Karpas-422 (cell line): ENCODE results near the gene ASXL1. TPM values are rescaled to one million over a fixed set of nuclear protein-coding genes. Genes with fewer than 3 reads are reported as not detected.

ENCODE experiments used
- DNase-seq: peaks from one replicate; pipeline ENCODE4 v3.0.0-alpha.2; 2015
- H2AFZ ChIP-seq: fragments of 200-600 bp; sonication (generic); 2 replicates; pipeline ENCODE4 v1.6.1; 2014; ENCODE audit warnings: antibody characterized with exemption, low read length, mixed read lengths
- H3K27ac ChIP-seq: fragments of 200-600 bp; sonication (generic); 2 replicates; pipeline ENCODE4 v1.5.1; 2014; ENCODE audit warnings: mild to moderate bottlenecking, low read length, moderate library complexity
- H3K27me3 ChIP-seq: fragments of 200-600 bp; sonication (generic); 2 replicates; pipeline ENCODE4 v1.6.1; 2014; ENCODE audit warnings: low read length, mixed read lengths
- H3K36me3 ChIP-seq: fragments of 200-600 bp; sonication (generic); 2 replicates; pipeline ENCODE4 v1.6.1; 2014; ENCODE audit warnings: low read length, mixed read lengths; ENCODE audit not compliant: insufficient read depth
- H3K4me1 ChIP-seq: fragments of 200-600 bp; sonication (generic); 2 replicates; pipeline ENCODE4 v1.6.1; 2014; ENCODE audit warnings: mild to moderate bottlenecking, low read length, mixed read lengths
- H3K4me2 ChIP-seq: fragments of 200-600 bp; sonication (generic); 2 replicates; pipeline ENCODE4 v1.6.1; 2014; ENCODE audit warnings: low read length, low read depth, mild to moderate bottlenecking; ENCODE audit not compliant: poor library complexity, severe bottlenecking
- H3K4me3 ChIP-seq: fragments of 200-600 bp; sonication (generic); 2 replicates; pipeline ENCODE4 v1.5.1; 2014; ENCODE audit warnings: mild to moderate bottlenecking, antibody characterized with exemption, low read length, mixed read lengths
- H3K79me2 ChIP-seq: fragments of 200-600 bp; sonication (generic); 2 replicates; pipeline ENCODE4 v1.6.1; 2014; ENCODE audit warnings: mild to moderate bottlenecking, low read length, mixed read lengths
- H3K9ac ChIP-seq: fragments of 200-600 bp; sonication (generic); 2 replicates; pipeline ENCODE4 v1.6.0; 2014; ENCODE audit warnings: low read length
- H3K9me2 ChIP-seq: fragments of 200-600 bp; sonication (generic), shearing (Covaris generic); replicated peaks from 2 replicates; pipeline ENCODE4 v1.6.0; 2014; ENCODE audit warnings: mild to moderate bottlenecking, low read length, moderate library complexity; ENCODE audit not compliant: insufficient read depth
- H3K9me3 ChIP-seq: fragments of 300-700, 200-600 bp; sonication (generic); 2 replicates; pipeline ENCODE4 v1.6.1; 2014; ENCODE audit warnings: low read length, mixed read lengths
- H4K20me1 ChIP-seq: fragments of 200-600 bp; sonication (generic); 2 replicates; pipeline ENCODE4 v1.6.1; 2014; ENCODE audit warnings: mild to moderate bottlenecking, antibody characterized with exemption, low read length, low read depth; ENCODE audit not compliant: insufficient read depth
- total RNA-seq: library from RNA; depleted of rRNA; stranded (reverse); fragments of >200 nt; shearing (Covaris generic); gene quantifications from 2 replicates; pipeline ENCODE4 v1.2.3, GENCODE V29; 2014; ENCODE audit warnings: low replicate concordance

ASXL1 gene
- total RNA-seq, 1 experiment from 2014 or later = 39.9 TPM

- no peaks in the 10 kb centered on the region for H3K36me3 ChIP-seq
- H3K27me3 ChIP-seq = no peaks in the 10 kb centered on the region
- peaks cover 4% of the 10 kb centered on the region for H3K4me1 ChIP-seq
- no peaks in the 10 kb centered on the region for H4K20me1 ChIP-seq
- no peak for DNase-seq
- no peaks in the 10 kb centered on the region for H3K9me2 ChIP-seq
- H3K9me3 ChIP-seq = no peaks in the 10 kb centered on the region
- no peak overlapping the region for H2AFZ ChIP-seq
- H3K9ac ChIP-seq = no peak overlapping the region
- H3K4me3 ChIP-seq = no peak overlapping the region
- no peak overlapping the region for H3K4me2 ChIP-seq
- H3K27ac ChIP-seq = no peak overlapping the region
- no peaks in the 10 kb centered on the region for H3K79me2 ChIP-seq
Observed at GRCh38 chr20:32476684-32477593, 118.8 kb downstream of the ASXL1 start.

- Histone ChIP-seq H3K27ac (no peak overlapping the region), H3K79me2 (no peaks in the 10 kb centered on the region), H3K9ac (no peak overlapping the region), H3K27me3 (no peaks in the 10 kb centered on the region), H3K9me2 (no peaks in the 10 kb centered on the region), H4K20me1 (no peaks in the 10 kb centered on the region), H3K4me2 (no peak overlapping the region), H3K9me3 (no peaks in the 10 kb centered on the region), H3K4me1 (peaks cover 4% of the 10 kb centered on the region), H3K4me3 (no peak overlapping the region), H3K36me3 (no peaks in the 10 kb centered on the region), H2AFZ (no peak overlapping the region)
- DNase-seq = no peak
Observed at GRCh38 chr20:32477594-32478512, 119.7 kb downstream of the ASXL1 start.

- Histone ChIP-seq H4K20me1 (no peaks in the 10 kb centered on the region), H3K4me2 (no peak overlapping the region), H3K36me3 (no peaks in the 10 kb centered on the region), H3K9me3 (no peaks in the 10 kb centered on the region), H3K27ac (no peak overlapping the region), H3K4me1 (peaks cover 4% of the 10 kb centered on the region), H3K27me3 (no peaks in the 10 kb centered on the region), H3K4me3 (no peak overlapping the region), H3K9me2 (no peaks in the 10 kb centered on the region), H3K79me2 (no peaks in the 10 kb centered on the region), H3K9ac (no peak overlapping the region), H2AFZ (no peak overlapping the region)
- DNase-seq = no peak
Observed at GRCh38 chr20:32478576-32478975, 120.4 kb downstream of the ASXL1 start.

GRCh38 chr20:32479012-32479411 is 120.9 kb downstream of the ASXL1 start:
- no peaks in the 10 kb centered on the region for H3K9me3 ChIP-seq
- H3K36me3 ChIP-seq = no peaks in the 10 kb centered on the region
- H4K20me1 ChIP-seq = no peaks in the 10 kb centered on the region
- no peak overlapping the region for H3K4me3 ChIP-seq
- H2AFZ ChIP-seq = no peak overlapping the region
- no peaks in the 10 kb centered on the region for H3K79me2 ChIP-seq
- no peak for DNase-seq
- H3K4me2 ChIP-seq = no peak overlapping the region
- H3K9me2 ChIP-seq = no peaks in the 10 kb centered on the region
- no peaks in the 10 kb centered on the region for H3K27me3 ChIP-seq
- H3K27ac ChIP-seq = no peak overlapping the region
- H3K4me1 ChIP-seq = peaks cover 8% of the 10 kb centered on the region
- no peak overlapping the region for H3K9ac ChIP-seq

- H3K79me2 ChIP-seq = no peaks in the 10 kb centered on the region
- H3K27ac ChIP-seq = no peak overlapping the region
- H2AFZ ChIP-seq = no peak overlapping the region
- no peaks in the 10 kb centered on the region for H3K9me3 ChIP-seq
- H3K9ac ChIP-seq = no peak overlapping the region
- no peaks in the 10 kb centered on the region for H3K36me3 ChIP-seq
- no peak for DNase-seq
- no peak overlapping the region for H3K4me3 ChIP-seq
- peaks cover 15% of the 10 kb centered on the region for H3K4me1 ChIP-seq
- no peaks in the 10 kb centered on the region for H4K20me1 ChIP-seq
- no peak overlapping the region for H3K4me2 ChIP-seq
- H3K27me3 ChIP-seq = no peaks in the 10 kb centered on the region
- no peaks in the 10 kb centered on the region for H3K9me2 ChIP-seq
Observed at GRCh38 chr20:32479697-32480171, 121.6 kb downstream of the ASXL1 start.

- Histone ChIP-seq H3K9ac (no peak overlapping the region), H3K27ac (no peak overlapping the region), H3K27me3 (no peaks in the 10 kb centered on the region), H3K4me2 (no peak overlapping the region), H3K4me3 (no peak overlapping the region), H3K4me1 (peaks cover 20% of the 10 kb centered on the region), H3K9me3 (no peaks in the 10 kb centered on the region), H2AFZ (no peak overlapping the region), H3K9me2 (no peaks in the 10 kb centered on the region), H3K36me3 (no peaks in the 10 kb centered on the region), H4K20me1 (no peaks in the 10 kb centered on the region), H3K79me2 (no peaks in the 10 kb centered on the region)
- no peak for DNase-seq
Observed at GRCh38 chr20:32480371-32481241, 122.5 kb downstream of the ASXL1 start.

GRCh38 chr20:32481311-32482142 is 123.4 kb downstream of the ASXL1 start:
- Histone ChIP-seq H3K4me1 (peaks cover 20% of the 10 kb centered on the region), H3K36me3 (no peaks in the 10 kb centered on the region), H3K9ac (no peak overlapping the region), H3K4me2 (no peak overlapping the region), H2AFZ (no peak overlapping the region), H3K9me2 (no peaks in the 10 kb centered on the region), H3K27ac (no peak overlapping the region), H3K27me3 (no peaks in the 10 kb centered on the region), H3K9me3 (no peaks in the 10 kb centered on the region), H3K4me3 (no peak overlapping the region), H4K20me1 (no peaks in the 10 kb centered on the region), H3K79me2 (no peaks in the 10 kb centered on the region)
- DNase-seq = no peak
